Hippocampal formation (tissue), 2 donors: ENCODE measurements around the gene LRRTM2.

Experiments used
- DNase-seq, 2 donors: peaks; one replicate each; lab custom pipeline; 2025; lab: John Stamatoyannopoulos, UW

LRRTM2 gene

GRCh38 chr5:138878437-138879235, 3.5 kb upstream of the LRRTM2 start:
- DNase-seq = no peak

DNA sequence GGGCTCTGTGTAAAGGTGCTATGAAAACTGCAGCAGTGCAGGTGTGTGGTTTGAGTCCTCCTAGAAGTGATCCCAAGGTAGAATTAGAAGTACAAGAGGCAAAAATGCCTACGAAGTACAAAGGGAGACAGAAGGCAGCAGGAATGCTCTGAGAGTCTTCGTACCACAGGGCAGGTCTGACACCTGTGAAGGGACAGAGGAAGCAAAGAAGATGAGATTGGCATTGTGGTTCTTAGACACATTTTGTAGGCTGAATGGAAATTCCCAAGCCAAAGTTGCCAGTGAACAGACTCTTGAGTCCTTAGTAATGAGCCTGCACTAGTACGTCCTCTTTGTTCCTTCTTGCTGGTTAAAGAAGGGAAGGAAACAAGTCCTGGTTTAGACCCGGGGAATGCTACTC, 1.7 kb upstream of the LRRTM2 start:
- no peak for DNase-seq

GRCh38 chr5:138875946-138876345, 811 bp upstream of the LRRTM2 start:
- DNase-seq = no peak

GRCh38 chr5:138875552-138875875, 379 bp upstream of the LRRTM2 start:
- no peak for DNase-seq

GRCh38 chr5:138874241-138874640, 894 bp downstream of the LRRTM2 start:
- peak; percentile 50 to 70 for DNase-seq

GRCh38 chr5:138873466-138874221, 1.5 kb downstream of the LRRTM2 start:
- peak in 1 of 2 donors; percentile 69 for DNase-seq

DNA sequence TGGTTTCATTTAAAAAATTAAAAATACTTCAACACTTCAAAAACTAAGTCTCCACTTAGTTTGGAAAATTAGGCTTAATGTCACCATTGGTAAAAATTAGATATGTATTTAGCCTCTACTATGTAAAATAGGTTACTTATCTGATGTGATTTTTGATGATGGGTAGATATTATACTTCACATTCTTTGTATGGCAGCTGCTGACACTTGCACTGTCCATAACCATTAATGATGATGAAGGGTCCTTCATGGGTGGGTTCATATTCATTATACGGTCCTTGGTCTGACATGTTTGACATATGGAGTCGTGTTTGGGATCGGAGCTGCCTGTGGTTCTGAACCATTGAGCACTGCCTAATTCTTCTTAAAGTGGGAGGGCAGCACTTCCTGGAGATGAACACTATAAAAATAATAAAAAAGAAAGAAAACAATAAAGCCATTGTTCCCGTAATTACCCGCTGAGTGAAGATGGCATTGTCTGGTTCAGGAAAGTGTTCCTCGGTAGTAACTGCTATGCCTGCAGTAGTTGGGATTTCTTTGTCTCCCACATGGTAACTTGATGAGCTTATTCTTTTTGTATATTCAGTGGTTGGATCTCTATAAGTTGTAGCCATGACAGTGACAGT, 2.2 kb downstream of the LRRTM2 start:
- DNase-seq = peak in 1 of 2 donors; percentile 55

DNA sequence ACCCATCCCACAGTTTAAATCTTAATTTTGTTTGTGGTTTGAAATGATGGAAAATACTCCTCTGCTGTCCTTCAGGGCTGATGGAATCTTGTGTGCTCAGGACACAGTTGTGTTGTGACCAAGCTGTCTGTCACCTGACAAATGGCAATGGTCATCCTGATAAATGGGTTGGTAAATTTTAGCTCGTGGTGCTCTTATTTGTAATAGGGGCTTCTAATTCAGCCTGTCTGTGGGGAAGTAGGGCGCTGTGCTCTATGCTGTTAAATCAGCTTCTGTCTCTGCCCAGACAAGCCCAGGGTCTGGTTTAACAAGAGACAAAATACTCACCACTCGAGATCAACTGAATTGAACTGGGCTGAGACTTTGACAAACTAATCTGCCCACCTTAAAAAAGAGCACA, 4.5 kb downstream of the LRRTM2 start:
- DNase-seq = peak in 1 of 2 donors; percentile 54

GRCh38 chr5:138869763-138870500, 5.2 kb downstream of the LRRTM2 start:
- DNase-seq = peak in 1 of 2 donors; percentile 18

- DNase-seq = no peak
Measured at GRCh38 chr5:138869038-138869437, 6.1 kb downstream of the LRRTM2 start.

DNA sequence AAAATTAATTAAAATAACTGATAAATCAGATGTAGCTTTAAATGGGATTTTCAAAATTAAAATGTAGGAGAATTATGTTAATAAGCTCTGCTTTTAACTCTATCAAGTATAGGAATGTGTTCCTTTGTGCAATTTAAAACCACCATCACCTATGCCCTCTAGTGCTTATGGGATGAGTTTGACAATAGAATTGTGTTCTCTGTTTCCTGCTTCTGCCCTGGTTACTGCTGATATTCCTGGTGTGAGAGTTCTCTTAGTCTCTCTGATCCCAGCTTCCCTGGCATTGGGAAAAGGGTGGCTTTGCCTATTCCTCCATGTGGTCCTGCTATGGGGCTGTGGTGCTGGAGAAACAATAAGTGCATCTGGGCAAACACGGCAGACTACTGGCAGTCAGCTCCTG, 8.1 kb downstream of the LRRTM2 start:
- no peak for DNase-seq

GRCh38 chr5:138853132-138853531, 22.0 kb downstream of the LRRTM2 start:
- no peak for DNase-seq

DNA sequence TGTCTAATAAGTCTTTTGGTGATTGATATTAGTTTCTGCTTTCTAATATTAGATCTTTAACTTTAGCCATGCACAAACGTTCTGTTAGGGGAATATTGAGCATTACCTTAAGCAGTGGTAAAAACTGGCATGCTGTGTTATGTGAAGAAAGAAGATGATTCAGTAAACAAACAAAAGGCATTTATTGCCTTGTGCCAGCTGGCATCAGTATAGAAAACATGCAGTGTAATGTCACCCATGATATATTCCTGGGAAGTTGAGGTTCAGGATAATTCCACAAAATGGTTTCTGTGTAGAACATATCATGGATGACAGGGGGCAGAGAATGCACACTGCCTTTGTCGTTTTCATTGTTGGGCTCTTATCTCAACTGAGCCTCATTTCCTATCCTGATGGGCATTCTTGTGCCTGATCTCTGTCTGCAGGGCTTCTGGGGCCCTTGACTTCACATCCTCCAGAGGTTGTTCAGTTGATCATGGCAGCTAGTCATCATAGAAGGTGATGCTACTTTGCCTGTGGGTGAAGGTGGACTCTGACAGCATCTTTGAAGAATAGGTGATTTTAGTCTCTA, 24.2 kb downstream of the LRRTM2 start:
- no peak for DNase-seq

GRCh38 chr5:138849882-138850281, 25.3 kb downstream of the LRRTM2 start:
- DNase-seq = no peak

DNA sequence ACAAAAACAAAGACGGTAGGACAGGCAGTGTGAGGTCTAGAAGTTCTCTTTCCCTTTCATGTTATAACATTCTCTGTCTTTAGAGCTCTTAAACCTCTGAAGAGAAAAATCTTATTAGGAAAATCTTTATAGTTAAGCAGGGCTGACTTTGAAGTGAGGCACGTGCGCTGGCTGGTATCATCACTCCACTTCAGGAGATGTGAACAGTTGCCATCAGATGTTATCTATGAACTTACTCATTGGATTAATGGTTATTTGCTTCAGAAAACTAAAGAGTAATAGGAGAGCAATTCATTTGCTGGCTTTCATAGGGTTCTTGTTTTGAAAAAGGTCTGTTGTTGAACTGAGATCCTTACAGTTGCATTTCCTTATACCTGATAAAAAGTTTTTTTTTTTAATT, 25.7 kb downstream of the LRRTM2 start:
- no peak for DNase-seq

- DNase-seq = no peak
Measured at GRCh38 chr5:138844812-138845513, 30.2 kb downstream of the LRRTM2 start.

DNA sequence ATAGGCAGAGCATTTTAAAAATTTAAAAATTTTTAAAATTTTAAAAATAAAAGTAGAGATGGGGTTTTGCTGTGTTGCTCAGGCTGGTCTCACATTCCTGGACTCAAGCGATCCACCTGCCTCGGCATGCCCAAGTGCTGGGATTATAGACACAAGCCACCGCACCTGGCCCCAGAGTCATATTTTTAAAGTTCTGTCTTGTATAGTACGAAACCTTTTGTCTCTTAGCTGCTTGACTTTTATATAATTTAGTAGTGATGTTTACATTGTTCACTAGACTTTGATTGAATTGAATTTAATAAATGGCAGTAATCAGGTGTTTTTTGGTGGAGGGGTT, 31.0 kb downstream of the LRRTM2 start:
- no peak for DNase-seq

DNA sequence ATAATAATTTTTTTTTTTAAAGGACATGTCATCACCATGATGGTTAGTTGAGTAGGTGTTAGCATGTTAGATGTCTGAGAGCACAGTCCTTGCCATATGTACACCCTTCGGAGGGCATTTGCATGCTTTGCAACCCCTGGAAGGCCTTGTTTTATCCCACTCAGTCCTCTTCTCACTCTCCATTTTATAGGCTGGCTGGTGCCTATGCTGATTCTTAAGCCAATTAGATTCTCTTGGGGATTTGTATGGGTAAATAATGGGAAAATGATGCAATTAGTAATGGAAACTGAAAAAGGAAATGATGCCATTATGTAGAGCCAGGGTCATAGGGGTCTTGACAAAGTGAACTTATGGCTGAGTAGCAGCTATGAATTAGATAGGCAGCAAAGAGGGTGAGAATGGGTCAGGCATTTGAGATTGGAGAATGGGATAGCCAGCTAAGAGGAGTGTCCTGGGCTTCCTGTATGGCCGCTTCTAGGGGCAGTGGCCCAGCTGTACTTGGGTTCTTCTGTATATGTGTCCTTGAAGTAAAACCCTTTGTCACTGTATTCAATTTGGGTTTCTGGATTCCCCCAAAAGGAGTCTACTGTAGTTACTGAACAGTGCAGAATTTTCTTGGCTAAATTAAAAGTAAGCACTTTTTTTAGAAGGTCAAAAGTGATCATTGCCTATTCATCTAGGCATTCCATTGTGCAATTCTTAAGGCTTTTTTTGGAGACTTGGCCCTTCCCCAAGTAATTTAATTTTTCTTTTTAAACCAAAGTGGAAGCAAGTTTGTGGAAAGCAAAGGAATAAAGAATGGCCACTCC, 31.6 kb downstream of the LRRTM2 start:
- no peak for DNase-seq

DNA sequence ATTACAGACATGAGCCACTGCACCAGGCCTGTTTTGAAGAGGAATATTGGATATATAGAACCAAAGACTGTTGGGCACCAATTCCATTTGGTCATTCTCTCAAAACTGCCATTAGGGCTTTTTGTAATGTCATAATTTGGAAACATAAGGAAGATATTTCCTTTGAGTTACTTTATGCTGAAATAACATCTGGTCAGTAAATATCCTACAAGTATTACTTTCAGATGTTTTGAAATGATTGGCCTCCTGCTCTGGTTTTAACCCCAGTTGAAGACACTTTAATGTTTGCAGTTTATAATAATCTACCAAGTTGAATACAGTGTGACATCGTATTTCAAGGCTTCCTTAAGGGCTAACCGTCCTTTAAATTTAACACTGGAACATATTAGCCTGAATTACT, 33.6 kb downstream of the LRRTM2 start:
- DNase-seq = no peak

DNA sequence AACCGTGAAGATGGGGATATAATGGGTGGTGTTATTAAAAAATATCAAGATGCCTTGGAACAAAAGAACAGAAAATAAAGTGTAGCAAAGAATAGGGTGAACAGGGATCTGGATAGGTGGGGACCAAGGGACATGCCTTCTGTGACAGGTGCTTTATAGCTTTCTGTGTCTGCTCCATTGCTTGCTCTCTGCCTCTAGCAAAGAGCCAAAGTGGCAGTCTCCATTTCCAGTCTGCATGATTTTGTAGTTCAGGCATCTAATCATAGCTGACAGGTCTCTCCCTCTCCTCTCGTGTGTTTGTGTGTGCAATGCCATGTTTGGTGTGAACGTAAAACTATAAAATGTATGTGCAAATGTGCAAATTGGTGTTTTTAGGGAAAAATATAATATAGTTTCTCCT, 35.0 kb downstream of the LRRTM2 start:
- DNase-seq = no peak

DNA sequence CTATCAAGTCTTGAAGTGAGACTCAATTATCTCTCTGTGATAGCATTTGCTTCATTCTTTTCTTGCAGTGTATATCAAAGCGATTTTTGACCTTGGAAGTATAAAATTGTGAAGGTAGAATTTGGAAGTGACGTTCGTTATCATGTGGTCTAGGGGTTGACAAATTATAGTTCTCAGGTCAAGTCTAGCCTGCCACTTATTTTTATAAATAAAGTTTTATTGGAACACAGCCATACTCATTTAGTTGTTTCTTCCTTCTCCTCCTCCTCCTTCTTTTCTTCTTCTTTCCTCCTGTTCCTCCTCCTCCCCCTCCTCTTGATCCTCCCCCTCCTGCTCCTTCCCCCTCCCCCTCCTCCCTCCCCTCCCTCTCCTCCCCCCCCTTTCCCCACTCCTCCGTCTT, 38.0 kb downstream of the LRRTM2 start:
- no peak for DNase-seq
